HG03469 (cell line): ENCODE data around the gene GLB1L3.

Experiments used
- ATAC-seq: cut with Tn5 transposase; IDR thresholded peaks from one replicate; pipeline ENCODE4 v1.9.1; 2021; ENCODE audit warnings: mild to moderate bottlenecking, moderate library complexity, moderate number of reproducible peaks; ENCODE audit not compliant: unreplicated experiment

Gene GLB1L3

GRCh38 chr11:134358856-134359490 is 82.8 kb downstream of the GLB1L3 start:
- ATAC-seq: no peak

DNA sequence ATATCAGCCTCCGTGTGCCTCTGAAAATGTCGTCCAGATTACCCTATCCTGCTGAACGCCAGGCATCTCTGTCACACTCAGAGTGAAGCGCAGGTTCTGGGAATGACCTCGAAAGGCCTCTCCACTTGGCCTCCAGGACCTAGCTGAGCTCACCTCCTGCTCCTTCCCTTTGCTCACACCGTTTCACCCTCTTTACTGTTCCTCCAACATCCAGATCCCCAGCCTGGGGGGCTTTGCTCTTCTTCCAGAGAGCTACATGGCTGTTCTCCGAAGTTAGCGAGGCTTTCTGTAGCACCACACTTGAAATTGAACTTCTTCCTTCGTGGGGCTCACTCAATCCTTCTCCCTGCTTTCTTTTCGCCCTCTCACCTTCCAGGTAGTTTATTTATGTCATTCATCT is 83.5 kb downstream of the GLB1L3 start:
- ATAC-seq: no peak

DNA sequence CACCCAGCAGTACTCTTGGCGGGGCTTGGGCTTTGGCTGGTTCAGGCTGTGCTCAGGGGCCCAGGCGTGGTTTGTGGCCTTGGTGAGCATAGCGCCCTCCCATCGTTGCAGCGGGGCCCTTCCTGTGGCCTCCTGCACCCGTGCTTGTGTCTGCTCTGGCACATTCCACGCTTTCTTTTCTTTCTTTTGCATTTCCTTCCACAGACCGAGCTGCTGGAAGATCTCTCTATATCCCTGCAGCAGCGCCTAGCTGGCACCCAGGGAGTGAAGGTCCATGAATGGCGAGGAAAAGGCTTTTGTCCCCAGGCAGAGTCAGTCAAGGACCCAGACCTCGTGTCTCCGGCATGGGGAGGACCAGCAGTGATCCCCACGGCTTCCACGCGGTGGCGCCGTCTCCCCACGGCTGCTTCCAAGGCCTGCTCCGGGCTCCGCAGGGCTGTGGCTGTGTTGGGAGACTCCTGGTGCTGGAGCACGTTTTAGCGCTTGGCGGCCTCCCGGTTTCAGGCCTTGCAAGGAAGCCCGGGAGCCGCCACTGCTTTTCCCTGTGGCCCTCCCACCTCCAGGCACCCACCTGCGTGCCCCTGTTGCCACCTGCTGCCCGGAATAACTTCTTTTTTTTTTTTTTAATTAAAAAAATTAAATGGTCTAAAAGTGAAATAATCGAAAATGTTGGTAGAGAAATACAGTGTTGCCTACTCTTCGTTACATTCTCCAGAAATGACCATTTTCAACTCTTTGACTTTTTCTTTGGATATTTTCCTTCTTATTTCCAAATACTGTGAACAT is 84.1 kb downstream of the GLB1L3 start:
- peak; percentile 84 for ATAC-seq

GRCh38 chr11:134361661-134362060 is 85.5 kb downstream of the GLB1L3 start:
- ATAC-seq: no peak

DNA sequence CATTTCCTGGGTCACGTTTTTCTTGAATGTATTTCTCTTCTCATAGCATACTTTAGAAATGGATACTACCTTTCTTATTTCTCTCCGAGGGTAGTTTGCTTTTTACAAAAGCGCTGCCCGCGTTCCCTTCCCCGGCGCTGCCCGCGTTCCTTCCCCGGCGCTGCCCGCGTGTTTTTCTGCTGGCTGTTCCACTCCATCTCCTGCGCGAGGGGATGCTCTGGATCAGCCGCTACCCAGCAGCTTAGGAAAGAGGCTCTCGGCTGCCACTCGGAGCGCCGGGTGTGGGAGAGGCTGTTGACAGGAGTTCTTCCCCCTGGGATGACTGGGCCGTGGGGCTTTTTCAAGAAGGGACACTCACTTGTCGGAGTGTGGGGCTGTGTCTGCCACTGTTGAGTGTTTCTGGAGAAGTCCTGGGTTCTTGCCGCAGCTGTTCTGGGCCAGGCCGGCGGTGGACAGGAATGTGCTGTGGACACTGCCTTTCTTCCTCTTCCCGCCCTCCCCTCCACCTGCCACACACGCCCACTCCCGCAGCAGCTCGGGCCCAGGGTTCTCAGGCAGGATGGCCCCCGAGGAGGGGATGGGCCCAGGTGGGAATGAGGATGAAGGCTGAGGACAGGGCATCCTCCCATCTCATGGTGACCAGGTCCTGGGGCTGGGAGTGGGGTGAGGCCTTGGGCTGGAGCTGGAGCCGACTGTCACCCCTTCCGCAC is 86.2 kb downstream of the GLB1L3 start:
- ATAC-seq: no peak

- no peak for ATAC-seq
Observed at GRCh38 chr11:134363161-134363560, 87.0 kb downstream of the GLB1L3 start.

DNA sequence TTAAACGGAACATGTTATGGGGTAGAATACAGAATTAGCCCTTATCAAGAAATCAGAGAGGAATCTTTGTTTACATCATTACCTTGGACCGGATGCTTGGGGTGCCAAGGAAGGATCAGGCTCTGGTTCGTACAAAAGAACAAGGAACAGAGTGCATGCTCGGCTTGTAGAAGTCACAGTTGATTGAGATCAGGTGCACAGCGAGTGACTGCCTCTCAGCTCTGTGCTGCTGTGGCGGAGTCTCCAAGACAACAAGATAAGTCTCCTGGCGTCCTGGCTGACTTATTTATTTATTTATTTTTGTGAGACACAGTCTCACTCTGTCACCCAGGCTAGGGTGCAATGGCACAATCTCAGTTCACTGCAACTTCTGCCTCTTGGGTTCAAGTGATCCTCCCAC is 87.4 kb downstream of the GLB1L3 start:
- no peak for ATAC-seq

DNA sequence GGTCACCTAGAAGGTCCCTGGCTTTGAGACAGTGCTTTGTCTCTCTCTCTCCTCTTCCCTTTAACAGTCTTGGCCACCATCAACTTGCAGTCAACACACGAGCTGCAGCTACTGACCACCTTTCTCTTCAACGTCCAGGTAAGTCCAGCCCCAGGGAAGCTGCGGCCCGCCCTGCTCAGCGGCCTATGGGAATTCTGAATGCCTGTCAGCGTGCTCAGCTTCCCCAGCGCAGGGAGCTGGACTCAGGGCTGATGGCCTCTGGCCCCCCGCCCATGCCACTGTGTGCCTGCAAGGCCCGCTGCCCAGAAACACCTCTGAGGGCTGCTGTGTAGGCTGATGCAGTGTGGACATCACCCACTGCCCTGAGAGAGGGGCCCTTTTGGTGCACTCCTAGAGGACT is 88.1 kb downstream of the GLB1L3 start:
- ATAC-seq: no peak

DNA sequence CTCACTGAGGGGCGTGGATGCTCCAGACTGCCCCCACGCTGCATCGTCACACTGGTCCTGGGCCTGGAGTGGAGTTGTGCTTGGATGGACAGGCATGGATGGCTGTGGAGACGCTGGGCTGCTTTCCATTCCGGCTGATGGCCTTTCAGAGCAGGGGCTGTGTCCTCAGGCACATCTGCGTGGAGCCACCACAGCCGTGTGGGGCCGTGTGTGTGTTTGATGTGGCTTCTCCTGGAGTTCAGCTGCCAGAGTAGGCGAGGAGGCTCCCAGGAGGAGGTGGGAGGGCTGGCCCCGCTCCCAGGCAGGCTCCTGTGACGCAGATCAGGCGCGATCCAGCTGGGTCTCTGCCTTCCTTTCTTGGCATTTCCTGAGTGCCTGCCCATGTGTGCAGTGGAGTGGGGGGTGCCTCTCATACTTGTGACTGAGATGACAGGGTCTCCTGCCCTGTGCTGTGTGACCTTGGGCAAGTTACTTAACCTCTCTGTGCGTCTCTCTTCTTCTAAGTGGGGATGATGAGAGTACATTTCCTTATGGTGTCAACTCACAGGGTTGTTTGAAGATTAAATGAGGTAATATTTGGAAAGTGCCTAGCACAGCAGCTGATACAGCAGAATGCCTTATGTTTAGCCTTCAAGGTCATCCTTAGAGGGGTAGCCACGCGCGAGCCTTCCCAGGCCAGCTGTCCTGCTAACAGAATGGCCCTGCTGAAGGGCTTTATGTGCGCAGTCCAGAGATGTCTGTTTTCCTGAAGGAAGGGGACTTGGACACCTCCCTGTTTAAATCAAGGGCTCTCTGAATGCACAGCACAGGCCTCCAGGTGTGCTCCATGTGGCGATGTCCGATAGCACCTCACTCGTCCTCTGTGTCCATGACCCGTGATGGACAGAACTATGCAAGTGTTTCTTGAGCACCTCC is 89.1 kb downstream of the GLB1L3 start:
- no peak for ATAC-seq

DNA sequence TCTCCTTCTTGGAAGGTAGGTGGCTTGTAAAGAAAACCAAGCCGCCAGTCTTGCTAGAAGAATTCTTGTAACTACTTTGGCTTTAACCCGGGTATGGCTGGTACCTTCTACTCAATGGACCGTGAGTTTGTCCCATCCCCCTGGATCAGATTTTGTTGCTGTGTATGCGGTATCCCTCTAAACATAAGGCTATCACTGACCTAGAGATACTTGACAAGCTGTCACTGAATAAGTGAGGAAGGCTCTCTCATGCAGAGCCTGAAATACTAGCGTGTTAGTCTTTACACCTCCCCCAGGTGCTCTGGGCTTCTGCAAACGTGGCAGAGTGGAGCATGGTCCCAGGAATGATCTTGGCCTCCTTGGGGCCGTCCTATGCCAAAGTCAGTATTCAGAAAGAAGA is 90.1 kb downstream of the GLB1L3 start:
- no peak for ATAC-seq

GRCh38 chr11:134367781-134368180 is 91.6 kb downstream of the GLB1L3 start:
- ATAC-seq: no peak
